NCI-H446 treated with DMSO at 0.1 percent for 48 hours (cell line): ENCODE measurements around the gene INPP5A.
"Not testable (repeated sequence)": the region's sequence is repeated elsewhere in the genome, so short reads cannot be mapped to it uniquely, and the experiment has no call there.

ENCODE experiments used
- DNase-seq: peaks from one replicate; lab custom pipeline; 2025; lab: John Stamatoyannopoulos, UW

INPP5A gene

GRCh38 chr10:132504501-132505272, 32.9 kb upstream of the INPP5A start:
- DNase-seq, result no peak

GRCh38 chr10:132505546-132505945, 32.0 kb upstream of the INPP5A start:
- not testable (repeated sequence) for DNase-seq

- DNase-seq, result no peak
Observed at GRCh38 chr10:132506711-132507408, 30.7 kb upstream of the INPP5A start.

- DNase-seq, result no peak
Observed at GRCh38 chr10:132507409-132507955, 30.1 kb upstream of the INPP5A start.

GRCh38 chr10:132507956-132508490, 29.6 kb upstream of the INPP5A start:
- DNase-seq, result no peak

- no peak for DNase-seq
Observed at GRCh38 chr10:132508581-132509443, 28.8 kb upstream of the INPP5A start.

GRCh38 chr10:132509506-132510173, 27.9 kb upstream of the INPP5A start:
- no peak for DNase-seq

GRCh38 chr10:132510174-132510611, 27.4 kb upstream of the INPP5A start:
- no peak for DNase-seq

GRCh38 chr10:132511121-132512051, 26.2 kb upstream of the INPP5A start:
- no peak for DNase-seq

GRCh38 chr10:132512052-132512442, 25.5 kb upstream of the INPP5A start:
- no peak for DNase-seq

GRCh38 chr10:132512693-132513345, 24.8 kb upstream of the INPP5A start:
- no peak for DNase-seq

- no peak for DNase-seq
Observed at GRCh38 chr10:132514821-132515520, 22.6 kb upstream of the INPP5A start.

GRCh38 chr10:132515811-132516726, 21.5 kb upstream of the INPP5A start:
- DNase-seq, result no peak

GRCh38 chr10:132516771-132517725, 20.5 kb upstream of the INPP5A start:
- no peak for DNase-seq

- no peak for DNase-seq
Observed at GRCh38 chr10:132517951-132518521, 19.6 kb upstream of the INPP5A start.
